D341Med (cell line): ENCODE data around the gene NEMP2.

Source experiments
- DNase-seq: peaks from one replicate; pipeline ENCODE4 v3.0.0; 2012; ENCODE audit warnings: low spot score

The NEMP2 gene

GRCh38 chr2:190554357-190555006 lies 20.0 kb upstream of the NEMP2 start:
- DNase-seq: no peak

- peak; percentile 63 for DNase-seq
Measured at GRCh38 chr2:190553254-190553653, 18.7 kb upstream of the NEMP2 start.

GRCh38 chr2:190551928-190552327 lies 17.4 kb upstream of the NEMP2 start:
- DNase-seq: no peak

- DNase-seq: no peak
Measured at GRCh38 chr2:190550137-190550536, 15.6 kb upstream of the NEMP2 start.

GRCh38 chr2:190547886-190548285 lies 13.4 kb upstream of the NEMP2 start:
- no peak for DNase-seq

- no peak for DNase-seq
Measured at GRCh38 chr2:190546734-190547133, 12.2 kb upstream of the NEMP2 start.

GRCh38 chr2:190545555-190546385 lies 11.2 kb upstream of the NEMP2 start:
- no peak for DNase-seq

- DNase-seq: no peak
Measured at GRCh38 chr2:190545093-190545492, 10.6 kb upstream of the NEMP2 start.

GRCh38 chr2:190540048-190540447 lies 5.5 kb upstream of the NEMP2 start:
- DNase-seq: no peak

- DNase-seq: no peak
Measured at GRCh38 chr2:190538201-190538600, 3.7 kb upstream of the NEMP2 start.

- no peak for DNase-seq
Measured at GRCh38 chr2:190537765-190538164, 3.2 kb upstream of the NEMP2 start.

GRCh38 chr2:190535586-190535985 lies 1.1 kb upstream of the NEMP2 start:
- no peak for DNase-seq

GRCh38 chr2:190535121-190535439 lies 558 bp upstream of the NEMP2 start:
- no peak for DNase-seq

- no peak for DNase-seq
Measured at GRCh38 chr2:190533968-190534309, 583 bp downstream of the NEMP2 start.

- DNase-seq: no peak
Measured at GRCh38 chr2:190533175-190533967, 1.2 kb downstream of the NEMP2 start.

GRCh38 chr2:190532581-190532980 lies 1.9 kb downstream of the NEMP2 start:
- peak; percentile 33 for DNase-seq

GRCh38 chr2:190530248-190530900 lies 4.1 kb downstream of the NEMP2 start:
- DNase-seq: no peak

- DNase-seq: no peak
Measured at GRCh38 chr2:190529486-190530247, 4.9 kb downstream of the NEMP2 start.

GRCh38 chr2:190528521-190529001 lies 6.0 kb downstream of the NEMP2 start:
- no peak for DNase-seq

GRCh38 chr2:190527918-190528317 lies 6.6 kb downstream of the NEMP2 start:
- no peak for DNase-seq

- DNase-seq: no peak
Measured at GRCh38 chr2:190527214-190527613, 7.3 kb downstream of the NEMP2 start.
